ENCODE measurements around the gene DOCK9.
"Not testable (repeated sequence)": the region's sequence is repeated elsewhere in the genome, so short reads cannot be mapped to it uniquely, and the experiment has no call there.

Gene DOCK9

GRCh38 chr13:98816406-98816805 is 161.5 kb downstream of the DOCK9 start:
- no peak for DNase-seq

- DNase-seq = no peak
These were observed 163.9 kb downstream of the DOCK9 start for GRCh38 chr13:98813993-98814392.

DNA sequence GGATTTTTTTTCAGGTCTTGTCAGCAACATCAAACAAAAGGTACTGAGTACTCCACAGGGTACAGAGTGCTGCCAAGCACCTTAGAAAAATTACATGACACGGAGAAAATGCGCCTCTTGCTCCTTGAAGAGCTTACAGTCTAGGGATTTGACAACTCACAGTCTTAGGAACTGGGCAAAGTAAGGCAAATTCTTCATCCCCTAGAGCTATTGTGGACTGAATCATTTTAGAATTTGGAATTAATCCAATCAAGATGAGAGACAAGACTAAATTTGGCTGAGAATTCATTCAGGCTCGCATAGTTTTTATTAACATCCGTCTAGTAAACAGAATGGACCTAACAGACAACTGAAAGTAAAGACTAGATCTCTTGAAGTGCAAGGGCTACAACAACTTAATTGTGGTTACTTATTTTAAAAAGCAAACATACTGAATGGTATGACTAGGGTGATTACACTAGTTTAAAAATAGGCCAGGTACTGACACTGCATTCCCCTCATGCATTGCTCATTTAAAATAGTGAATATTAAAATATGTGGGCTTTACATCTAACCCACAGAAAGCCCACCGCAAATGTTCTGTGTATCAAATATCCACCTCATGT is 165.6 kb downstream of the DOCK9 start:
- DNase-seq = not testable (repeated sequence)

- DNase-seq = no peak
These were observed 167.1 kb downstream of the DOCK9 start for GRCh38 chr13:98810746-98811145.

DNA sequence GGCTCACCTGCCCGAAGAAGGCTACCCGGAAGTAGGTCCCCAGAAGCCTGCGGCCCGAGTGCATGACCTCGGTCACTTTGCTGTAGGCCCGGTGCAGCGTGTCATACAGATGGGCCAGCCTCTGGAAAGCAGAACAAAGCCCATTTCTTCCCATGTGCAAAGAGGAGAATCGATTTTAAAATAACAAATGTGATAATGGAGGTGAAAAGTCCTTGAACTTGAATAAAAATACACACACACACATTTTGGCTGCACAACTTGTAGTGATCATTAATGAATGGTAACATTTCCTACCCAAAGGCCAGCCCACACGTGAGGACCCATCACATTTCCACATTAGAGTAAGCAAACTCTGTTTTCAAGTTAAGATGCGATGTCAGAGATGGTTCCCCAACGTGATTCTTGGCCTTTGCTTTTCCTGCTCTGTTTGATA is 168.5 kb downstream of the DOCK9 start:
- DNase-seq = no peak

DNA sequence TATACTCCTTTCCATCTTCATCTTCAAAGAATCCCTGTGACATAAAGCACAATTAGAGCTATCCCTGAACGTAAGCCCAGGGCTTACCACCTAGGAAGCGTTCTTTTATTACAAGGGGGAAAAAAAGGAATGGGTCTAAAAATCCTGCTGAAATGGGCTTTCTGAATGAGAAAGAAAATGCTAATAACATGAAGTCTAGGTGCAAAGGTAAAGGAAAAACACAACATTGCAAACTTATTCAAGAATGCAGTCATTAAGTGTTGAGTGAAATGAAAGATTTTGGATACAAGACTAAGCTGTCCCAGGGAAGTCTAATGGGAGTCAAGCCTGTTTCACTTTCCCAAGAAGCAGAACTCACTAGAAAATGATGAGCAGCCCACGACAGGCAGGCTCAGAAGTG is 170.1 kb downstream of the DOCK9 start:
- no peak for DNase-seq

DNA sequence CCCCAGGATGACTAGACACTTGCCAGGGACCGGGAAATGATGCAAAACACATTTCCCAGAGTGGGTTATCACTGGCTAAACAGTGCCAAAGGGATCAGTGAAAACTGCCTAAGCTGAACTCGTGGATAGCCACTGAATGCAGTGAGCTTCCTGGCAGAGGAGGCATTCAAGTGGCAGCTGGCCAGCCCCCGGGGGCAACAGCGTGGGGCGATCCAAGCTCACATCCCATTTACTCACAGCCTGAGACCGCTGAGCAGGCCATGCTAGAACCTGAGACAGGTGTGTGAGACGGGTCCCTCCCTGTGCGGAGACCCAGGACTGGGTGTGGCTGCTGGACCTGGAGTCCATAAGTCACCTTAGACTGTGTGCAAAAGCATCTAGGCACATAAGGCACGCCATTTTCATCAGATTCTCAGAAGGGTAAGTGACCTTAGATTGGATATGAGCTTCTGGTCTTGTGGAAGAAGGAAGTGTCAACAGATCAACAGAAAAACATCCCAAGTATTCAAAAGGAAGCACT is 173.5 kb downstream of the DOCK9 start:
- no peak for DNase-seq

DNA sequence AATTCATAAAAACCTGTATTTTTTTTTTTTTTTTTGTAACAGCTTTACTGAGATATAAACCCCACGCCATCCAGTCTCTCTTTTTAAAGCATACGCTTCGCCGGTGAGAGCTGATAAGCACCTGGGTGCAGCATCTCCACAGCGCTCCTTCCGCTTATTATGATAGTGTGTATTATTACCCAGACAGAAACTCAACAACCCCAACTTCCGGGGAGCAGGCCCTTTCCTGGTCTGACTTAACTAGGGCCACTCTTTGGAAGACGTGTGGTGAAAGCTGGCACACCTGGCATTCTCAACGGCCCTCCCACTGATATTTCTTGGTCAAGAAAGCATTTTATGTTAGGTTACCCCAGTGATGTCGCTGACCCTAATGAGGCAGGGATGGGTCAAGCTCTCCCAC is 173.9 kb downstream of the DOCK9 start:
- no peak for DNase-seq

DNA sequence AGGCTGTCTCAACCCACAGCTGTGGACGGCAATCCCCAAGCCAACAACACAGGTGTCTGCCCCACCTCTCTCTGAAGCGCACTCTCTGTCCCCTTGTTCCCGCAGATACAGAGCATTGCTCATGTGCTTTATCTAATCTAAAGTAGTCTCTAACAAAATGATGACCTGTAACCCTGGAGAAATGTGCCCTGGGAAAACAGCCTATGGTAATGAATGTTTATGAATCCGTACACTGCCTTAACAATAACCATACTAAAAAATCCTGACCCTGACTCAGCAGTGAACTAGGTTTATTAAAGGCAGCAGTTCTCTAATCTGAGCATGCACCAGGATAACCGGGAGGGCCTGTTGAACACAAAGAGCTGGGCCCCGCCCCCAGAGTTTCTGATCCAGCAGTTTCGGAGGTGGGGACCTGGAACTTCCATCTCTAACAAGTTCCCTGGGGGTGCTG is 174.7 kb downstream of the DOCK9 start:
- DNase-seq = no peak

DNA sequence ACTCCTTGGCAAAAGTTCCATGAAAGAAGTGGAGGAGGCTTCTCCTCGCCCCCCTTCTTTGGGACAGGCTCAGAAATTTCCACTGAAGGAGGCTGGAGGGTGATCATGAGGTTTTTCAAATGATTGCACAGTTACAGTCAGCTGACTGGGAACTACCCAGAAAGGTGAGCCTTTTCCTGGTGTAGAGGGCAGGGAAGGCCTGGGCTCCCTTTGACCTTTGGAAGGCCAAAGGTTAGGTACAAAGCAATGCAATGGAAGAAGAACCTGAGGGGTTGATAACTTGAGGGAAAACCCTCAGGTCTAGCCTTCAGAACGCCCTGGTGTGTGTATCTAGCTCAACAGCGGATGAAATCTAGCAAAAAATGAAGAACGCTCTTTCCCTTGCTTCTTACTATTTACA is 175.3 kb downstream of the DOCK9 start:
- DNase-seq = no peak

DNA sequence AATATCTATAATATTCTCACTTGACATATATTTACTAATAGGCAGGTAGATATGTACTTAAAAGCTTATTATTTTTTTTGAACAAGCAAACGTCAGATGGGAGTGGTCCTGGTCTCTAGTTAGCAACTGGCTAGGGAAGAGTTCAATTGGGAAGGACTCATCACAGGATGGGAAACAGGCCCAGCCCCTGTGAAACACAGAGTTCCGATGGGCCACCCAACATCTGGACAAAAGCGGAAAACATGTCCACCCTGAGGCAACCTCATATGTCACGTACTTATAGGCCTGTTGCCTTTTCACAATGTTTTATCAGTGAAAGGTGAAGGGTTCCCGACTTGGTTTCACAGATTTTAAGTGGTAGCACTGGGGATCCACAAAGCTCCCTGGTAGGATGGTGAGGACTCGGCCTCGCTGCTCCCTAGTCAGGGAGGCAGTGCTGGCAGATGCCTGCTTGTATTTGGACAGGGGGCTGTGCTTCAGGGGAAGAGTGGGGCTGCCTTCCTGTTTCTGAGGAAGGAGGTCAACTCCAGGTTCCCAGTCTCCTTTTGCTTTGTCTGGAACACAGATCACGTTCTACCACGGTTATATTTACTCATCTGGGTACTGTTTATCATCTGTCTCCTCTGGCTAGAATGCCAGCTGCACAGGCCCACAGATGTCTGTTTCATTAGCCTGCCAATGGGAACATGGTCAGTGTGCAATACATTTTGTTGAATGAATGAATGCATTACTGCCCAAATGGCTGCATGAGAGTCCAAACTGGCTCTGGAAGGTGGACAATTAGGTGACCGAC is 176.0 kb downstream of the DOCK9 start:
- DNase-seq = no peak

DNA sequence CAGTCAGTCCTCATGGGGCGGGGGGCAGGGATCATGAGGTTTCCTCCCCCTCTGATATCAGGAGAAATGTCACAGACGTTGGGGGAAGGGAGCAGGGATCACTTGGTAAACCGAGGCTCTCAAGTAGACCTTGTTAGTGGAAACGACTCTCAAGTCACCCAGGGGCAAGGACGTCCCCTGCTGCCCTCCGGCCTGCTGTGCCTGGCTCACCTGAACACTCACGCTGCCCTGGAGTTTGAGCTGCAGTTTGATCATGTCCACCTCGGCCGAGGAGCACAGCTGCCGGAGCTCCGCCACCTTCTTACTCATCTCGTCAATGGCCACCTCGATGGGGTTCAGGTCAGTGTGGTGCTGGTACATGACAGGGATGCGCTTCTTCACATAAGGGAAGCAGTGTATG is 177.8 kb downstream of the DOCK9 start:
- no peak for DNase-seq

DNA sequence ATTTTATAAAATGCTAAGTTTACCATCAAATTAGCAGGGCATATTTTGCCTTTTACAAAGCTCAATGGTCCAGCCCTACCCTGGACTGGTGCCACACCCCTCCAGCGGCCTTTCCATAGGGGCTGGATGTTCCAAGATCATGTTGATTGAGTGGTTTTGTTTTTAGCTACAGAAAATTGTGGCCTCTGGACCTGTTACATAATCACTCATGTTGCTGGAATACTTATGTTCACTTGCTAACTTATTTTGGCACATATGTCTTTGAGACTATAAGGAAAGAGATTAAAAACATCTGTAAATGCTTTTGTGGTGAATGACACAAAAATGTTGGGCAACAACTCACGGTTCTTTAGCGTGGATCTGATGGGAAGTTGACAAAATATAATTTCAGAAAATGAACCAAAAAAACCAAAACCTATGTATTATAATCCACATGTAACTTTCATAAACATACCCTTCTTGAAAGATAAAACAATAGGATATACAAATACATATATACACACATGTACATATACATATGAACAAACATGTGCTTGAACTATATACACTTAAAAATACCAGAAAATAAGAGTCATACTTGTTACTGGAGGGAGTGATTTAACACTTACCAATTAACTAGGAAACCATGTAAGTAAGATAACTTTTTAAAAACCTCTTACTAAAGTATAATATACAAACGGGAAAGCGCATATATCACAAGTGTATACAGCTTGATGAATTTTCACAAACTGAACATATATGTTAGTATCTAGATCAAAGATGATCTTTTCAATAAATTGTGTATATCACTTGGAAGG is 178.8 kb downstream of the DOCK9 start:
- DNase-seq = no peak

GRCh38 chr13:98797456-98797855 is 180.4 kb downstream of the DOCK9 start:
- DNase-seq = no peak

- DNase-seq = no peak
These were observed 181.1 kb downstream of the DOCK9 start for GRCh38 chr13:98796798-98797197.

DNA sequence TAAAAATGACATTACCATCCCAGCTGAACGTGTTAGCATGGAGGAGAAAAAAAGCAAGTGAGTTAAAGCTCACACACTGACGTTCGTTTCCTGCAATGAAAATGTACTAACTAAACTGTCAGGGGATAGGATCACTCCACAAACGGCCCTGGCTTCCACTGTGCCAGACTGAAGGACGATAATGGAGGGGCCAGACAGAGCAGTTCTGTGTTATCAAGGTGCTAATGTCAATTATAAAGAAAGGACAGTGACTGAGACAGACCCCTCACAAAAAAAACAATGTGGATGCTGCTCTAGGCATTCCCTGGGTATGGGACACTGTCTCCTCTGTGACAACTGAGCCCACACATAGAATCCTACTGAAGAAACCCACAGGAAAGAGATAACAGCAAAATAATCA is 181.7 kb downstream of the DOCK9 start:
- no peak for DNase-seq

GRCh38 chr13:98795220-98795619 is 182.6 kb downstream of the DOCK9 start:
- DNase-seq = no peak

DNA sequence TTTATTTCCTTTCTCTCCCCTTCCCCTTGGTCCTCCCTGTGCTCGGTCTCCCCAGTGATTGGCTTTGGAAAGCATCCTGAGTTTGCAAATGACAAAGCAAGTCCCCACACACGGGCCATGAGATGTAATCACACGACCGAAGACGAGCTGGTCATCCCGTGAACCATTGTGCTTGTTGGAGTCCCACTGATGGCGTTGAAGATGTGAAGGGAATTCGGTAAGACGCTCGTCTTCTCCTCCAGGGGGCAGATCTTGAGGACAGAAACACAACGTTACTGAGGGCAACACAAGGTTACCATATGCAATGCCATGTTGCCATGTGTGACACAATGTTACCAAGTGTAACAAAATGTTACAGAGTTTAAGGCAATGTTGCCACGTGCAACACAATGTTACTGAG is 183.4 kb downstream of the DOCK9 start:
- DNase-seq = no peak

DNA sequence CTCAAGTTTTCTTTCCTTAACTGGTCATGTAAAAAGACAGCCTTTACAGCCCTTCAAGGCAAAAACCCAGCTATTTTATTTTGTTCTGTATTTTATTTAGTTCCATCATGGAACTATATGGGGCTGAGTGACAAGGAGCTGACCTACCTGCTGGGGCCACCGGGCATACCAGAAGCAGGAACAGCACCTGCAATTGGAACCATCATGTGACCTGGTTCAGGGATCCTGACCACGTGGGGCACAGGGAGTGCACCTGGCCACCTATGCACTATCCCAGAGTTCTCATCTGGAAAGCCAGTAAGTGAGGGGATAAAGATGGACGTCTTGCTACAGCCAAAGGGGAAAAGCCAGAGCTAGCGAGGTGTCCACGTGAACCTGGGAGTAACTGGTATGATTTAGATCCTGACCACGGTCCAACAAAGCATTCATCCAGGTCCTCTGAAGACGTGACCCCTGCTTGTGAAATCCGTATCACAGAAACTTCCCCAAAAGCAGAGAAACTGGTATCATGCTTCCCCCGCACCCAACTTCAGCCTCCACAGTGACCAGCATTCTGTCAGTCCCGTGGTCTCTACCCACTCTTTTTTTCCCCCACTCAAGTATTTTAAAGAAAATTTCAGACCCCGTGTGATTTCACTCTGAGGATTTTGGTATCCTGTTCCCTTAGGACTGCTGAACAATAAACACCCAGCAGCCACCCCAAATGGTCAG is 184.9 kb downstream of the DOCK9 start:
- no peak for DNase-seq

DNA sequence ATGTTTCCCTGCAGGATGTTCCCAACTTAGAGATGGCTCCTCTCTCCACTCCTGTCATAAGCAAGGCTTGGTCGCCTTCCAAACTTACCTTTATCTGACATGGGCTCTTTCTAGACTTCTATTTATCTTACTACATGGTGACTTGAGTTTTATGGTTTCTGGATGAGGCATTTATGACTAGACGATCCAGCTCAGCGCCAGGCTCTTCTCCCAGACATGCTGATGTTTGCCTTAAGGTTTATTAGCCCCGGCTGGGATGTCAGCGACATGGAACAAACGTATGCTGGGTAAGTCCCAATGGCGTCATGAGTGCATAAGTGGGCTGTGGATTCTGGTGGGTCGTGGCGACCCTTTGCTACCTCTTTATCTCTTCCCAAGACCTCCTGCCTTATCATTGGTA is 185.5 kb downstream of the DOCK9 start:
- DNase-seq = no peak

GRCh38 chr13:98791611-98792010 is 186.3 kb downstream of the DOCK9 start:
- no peak for DNase-seq

DNA sequence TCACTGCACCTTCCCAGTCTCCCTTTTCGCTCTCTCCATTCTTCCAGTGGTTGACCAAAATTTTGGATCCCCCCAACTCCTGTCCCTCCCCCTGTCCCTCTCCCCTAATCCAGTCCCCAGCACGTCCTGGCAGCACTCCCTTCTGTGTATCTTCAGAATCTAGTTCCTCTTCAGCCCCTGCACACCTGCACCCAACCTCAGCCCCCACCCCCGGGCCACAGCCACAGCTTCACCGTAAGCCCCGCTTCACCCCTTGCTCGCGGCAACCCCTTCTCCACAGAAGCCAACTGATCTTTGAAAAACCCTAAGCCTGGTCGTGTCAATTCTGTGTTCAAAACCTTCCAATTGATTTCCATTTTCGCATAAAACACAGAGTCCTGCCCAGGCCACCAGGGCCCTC is 189.9 kb downstream of the DOCK9 start:
- DNase-seq = no peak

GRCh38 chr13:98787173-98787572 is 190.7 kb downstream of the DOCK9 start:
- DNase-seq = no peak
